Fibroblast of the aortic adventitia (primary cell): ENCODE data around the gene ABRACL. TPM values are rescaled to one million over a fixed set of nuclear protein-coding genes. Genes with fewer than 3 reads are reported as not detected.

ENCODE experiments used
- DNase-seq: peaks from one replicate; pipeline ENCODE4 v3.0.0-alpha.2; 2010; ENCODE audit warnings: low read depth
- H3K4me3 ChIP-seq: 2 replicates; pipeline ENCODE4 v1.5.1; 2011; ENCODE audit warnings: low read depth, mild to moderate bottlenecking, control low read depth, low read length, moderate library complexity
- CTCF ChIP-seq: IDR thresholded peaks from 2 replicates; pipeline ENCODE4 v1.5.1; 2011; ENCODE audit warnings: mild to moderate bottlenecking, low read length, control low read depth, inconsistent platforms; ENCODE audit not compliant: insufficient read depth
- total RNA-seq: library from RNA; depleted of rRNA; stranded (reverse); fragments of >200 nt; gene quantifications from 2 replicates; pipeline ENCODE4 v1.2.3, GENCODE V29; 2012; ENCODE audit warnings: low replicate concordance

ABRACL gene
- total RNA-seq, 1 donor = 32.2 TPM

- no peak for DNase-seq
- no peak for TF ChIP-seq CTCF
- no peak overlapping the region for H3K4me3 ChIP-seq
Measured at GRCh38 chr6:139082370-139082769, 53.8 kb downstream of the ABRACL start.

- TF ChIP-seq CTCF = no peak
- DNase-seq = no peak
- H3K4me3 ChIP-seq = no peak overlapping the region
Measured at GRCh38 chr6:139091826-139092225, 63.3 kb downstream of the ABRACL start.

Other genes with a start within 250 kb of the ABRACL start
- gene ECT2L, start 232.7 kb upstream of the ABRACL start, total RNA-seq = under 0.01 and 3.3 TPM in 2 replicates
- 34.9 and 42.6 TPM in 2 replicates for gene REPS1, start 40.5 kb upstream of the ABRACL start, total RNA-seq
- 29.9 and 36.3 TPM in 2 replicates for gene HECA, start 106.3 kb downstream of the ABRACL start, total RNA-seq